Subcutaneous abdominal adipose tissue (tissue), 5 donors: Measurements from ENCODE around the gene FAF2.

ENCODE experiments used
- H3K27ac ChIP-seq: one replicate; pipeline ENCODE4 v1.7.0; 2013; ENCODE audit warnings: low read depth, mild to moderate bottlenecking, inconsistent platforms, low read length, moderate library complexity
- H3K27me3 ChIP-seq, 5 donors: one replicate each; pipeline ENCODE4 v1.7.0; 2013; ENCODE audit warnings: low read length in 5 of 5, inconsistent platforms in 1 of 5; ENCODE audit not compliant: control insufficient read depth in 5 of 5, insufficient read depth in 4 of 5
- H3K36me3 ChIP-seq, 5 donors: one replicate each; pipeline ENCODE4 v1.7.0; 2013; ENCODE audit warnings: low read length in 5 of 5; ENCODE audit not compliant: control insufficient read depth in 5 of 5, insufficient read depth in 5 of 5
- H3K4me1 ChIP-seq, 5 donors: one replicate each; pipeline ENCODE4 v1.7.0; 2013; ENCODE audit warnings: low read length in 5 of 5, mild to moderate bottlenecking in 3 of 5, moderate library complexity in 1 of 5; ENCODE audit not compliant: control insufficient read depth in 5 of 5, insufficient read depth in 5 of 5
- H3K4me3 ChIP-seq, 5 donors: one replicate each; pipeline ENCODE4 v1.7.0; 2013; ENCODE audit warnings: low read length in 5 of 5, low read depth in 1 of 5
- H3K9ac ChIP-seq, 5 donors: one replicate each; pipeline ENCODE4 v1.7.0; 2013; ENCODE audit warnings: low read length in 5 of 5, mild to moderate bottlenecking in 4 of 5, moderate library complexity in 3 of 5
- H3K9me3 ChIP-seq, 5 donors: one replicate each; pipeline ENCODE4 v1.7.0; 2013; ENCODE audit warnings: low read length in 5 of 5; ENCODE audit not compliant: control insufficient read depth in 5 of 5
- donor health status: healthy.
- donor health status: healthy.
- donor health status: healthy.
- donor health status: healthy.
- donor health status: healthy.

The FAF2 gene

DNA sequence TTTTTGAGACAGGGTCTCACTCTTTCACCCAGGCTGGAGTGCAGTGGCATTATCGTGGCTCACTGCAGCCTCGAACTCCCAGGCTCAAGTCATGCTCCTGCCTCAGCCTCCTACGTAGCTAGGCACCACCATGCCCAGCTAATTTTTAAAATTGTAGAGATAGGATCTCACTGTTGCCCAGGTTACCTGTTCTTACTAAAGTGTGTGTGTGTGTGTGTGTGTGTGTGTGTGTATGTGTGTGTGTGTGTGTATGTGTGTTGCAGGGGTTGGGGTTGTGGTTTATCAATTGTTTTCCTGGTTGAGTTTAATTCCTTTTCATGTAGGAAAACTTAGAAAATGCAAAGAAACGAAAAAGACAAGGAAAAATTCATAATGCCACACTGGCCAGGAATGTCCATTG is 67.2 kb downstream of the FAF2 start:
- Histone ChIP-seq H3K27me3 (peaks cover 0 to 4% (median 0%) of the 10 kb centered on the region in 5 donors), H3K9me3 (no peaks in the 10 kb centered on the region), H3K36me3 (no peaks in the 10 kb centered on the region), H3K4me3 (no peak overlapping the region), H3K4me1 (no peaks in the 10 kb centered on the region), H3K9ac (no peak overlapping the region), H3K27ac (no peak overlapping the region)

DNA sequence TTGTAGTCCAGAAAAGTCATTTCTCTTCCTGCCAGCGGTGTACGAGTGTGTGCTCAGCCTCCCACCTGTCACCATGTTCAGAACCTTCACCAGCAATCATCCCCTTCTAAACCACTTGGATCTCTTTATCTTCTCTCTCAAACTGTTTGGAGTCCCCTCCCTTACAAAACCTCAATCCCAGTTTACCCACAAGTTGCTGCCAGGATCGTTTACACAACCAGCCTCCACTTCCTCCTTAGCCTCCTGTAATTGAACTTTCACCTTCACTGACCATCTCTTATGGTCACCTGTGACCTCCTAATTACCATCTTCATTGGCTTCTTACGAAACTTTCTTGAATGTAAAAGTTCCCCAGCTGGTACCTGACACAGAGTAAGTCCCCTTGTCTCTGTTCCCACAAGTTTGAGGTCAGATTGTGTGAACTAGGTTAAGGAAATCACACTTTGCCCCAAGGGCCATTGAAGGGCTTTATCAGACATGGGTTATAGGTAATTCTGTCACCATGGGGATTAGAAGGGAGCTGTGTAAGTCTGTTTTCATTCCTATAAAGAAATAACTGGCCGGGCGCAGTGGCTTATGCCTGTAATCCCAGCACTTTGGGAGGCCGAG is 69.0 kb downstream of the FAF2 start:
- no peaks in the 10 kb centered on the region for H3K4me1 ChIP-seq
- H3K36me3 ChIP-seq, result no peaks in the 10 kb centered on the region
- H3K27me3 ChIP-seq, result peaks cover 0 to 5% (median 0%) of the 10 kb centered on the region in 5 donors
- H3K4me3 ChIP-seq, result no peak overlapping the region
- no peak overlapping the region for H3K27ac ChIP-seq
- H3K9me3 ChIP-seq, result no peaks in the 10 kb centered on the region
- no peak overlapping the region for H3K9ac ChIP-seq

DNA sequence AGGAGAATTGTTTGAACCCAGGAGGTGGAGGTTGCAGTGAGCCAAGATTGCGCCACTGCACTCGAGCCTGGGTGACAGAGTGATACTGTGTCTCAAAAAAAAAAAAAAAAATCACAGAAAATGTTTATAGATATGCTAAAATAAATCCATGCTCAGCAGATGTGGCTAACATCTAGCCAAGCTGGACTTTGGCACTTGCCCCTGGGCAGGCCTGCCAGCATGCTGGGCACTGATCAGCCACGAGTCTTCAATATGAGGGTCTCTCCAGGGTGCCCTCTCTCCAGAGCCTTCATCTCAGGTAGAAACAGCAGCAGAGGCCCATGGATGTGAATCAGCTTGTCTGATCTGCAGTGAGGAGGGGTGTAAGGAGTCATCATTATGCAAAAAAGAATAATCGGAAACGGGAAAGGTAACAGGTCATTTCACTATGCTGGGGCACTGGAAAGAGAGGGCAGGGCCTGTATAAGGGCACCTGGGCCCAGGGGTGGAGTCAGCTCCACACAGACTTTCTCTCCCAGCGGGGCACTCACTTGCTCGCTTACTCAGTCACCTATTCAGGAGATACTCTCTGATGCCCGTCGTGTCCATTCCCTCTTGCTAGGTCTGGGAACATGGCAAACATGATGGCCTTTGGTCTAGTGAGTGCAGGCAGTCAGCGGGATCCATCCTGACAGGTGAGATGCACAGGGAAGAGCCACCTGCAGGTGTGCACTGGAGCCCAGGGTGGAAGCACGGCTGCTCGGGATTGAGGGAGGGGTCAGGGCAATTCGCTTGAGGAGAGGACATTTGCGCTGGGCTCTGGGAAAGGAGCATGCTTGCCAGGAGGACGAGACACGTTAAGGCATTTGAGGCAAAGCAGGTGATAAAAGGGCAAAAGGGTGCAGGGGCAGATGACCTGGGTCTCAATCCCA is 71.9 kb downstream of the FAF2 start:
- Histone ChIP-seq H3K27me3 (peaks cover 0 to 5% (median 0%) of the 10 kb centered on the region in 5 donors), H3K4me3 (no peak overlapping the region), H3K36me3 (no peaks in the 10 kb centered on the region), H3K4me1 (no peaks in the 10 kb centered on the region), H3K27ac (no peak overlapping the region), H3K9me3 (no peaks in the 10 kb centered on the region), H3K9ac (no peak overlapping the region)

DNA sequence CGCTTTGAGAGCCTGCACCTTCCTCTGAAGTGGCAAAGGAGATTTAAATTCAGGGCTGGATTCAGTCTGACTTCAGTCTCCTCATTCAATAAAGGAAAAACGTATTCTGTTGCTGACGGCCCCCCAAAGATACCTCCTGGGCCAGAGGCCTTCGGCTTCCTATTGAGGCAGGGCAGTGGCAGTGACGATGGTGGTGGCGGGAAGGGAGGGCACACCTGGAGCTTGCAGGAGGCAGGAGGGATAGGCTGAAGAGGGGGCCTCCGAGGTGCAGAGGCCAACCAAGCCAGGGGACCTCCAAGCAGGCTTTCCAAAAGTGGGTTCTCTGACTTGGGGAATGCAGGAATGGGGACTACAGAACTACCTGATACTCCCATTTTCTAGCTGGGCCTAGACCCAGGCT is 73.1 kb downstream of the FAF2 start:
- no peaks in the 10 kb centered on the region for H3K9me3 ChIP-seq
- H3K27me3 ChIP-seq, result peaks cover 0 to 5% (median 0%) of the 10 kb centered on the region in 5 donors
- H3K4me1 ChIP-seq, result no peaks in the 10 kb centered on the region
- H3K4me3 ChIP-seq, result no peak overlapping the region
- no peak overlapping the region for H3K9ac ChIP-seq
- peaks cover 0 to 4% (median 0%) of the 10 kb centered on the region in 5 donors for H3K36me3 ChIP-seq
- H3K27ac ChIP-seq, result no peak overlapping the region

DNA sequence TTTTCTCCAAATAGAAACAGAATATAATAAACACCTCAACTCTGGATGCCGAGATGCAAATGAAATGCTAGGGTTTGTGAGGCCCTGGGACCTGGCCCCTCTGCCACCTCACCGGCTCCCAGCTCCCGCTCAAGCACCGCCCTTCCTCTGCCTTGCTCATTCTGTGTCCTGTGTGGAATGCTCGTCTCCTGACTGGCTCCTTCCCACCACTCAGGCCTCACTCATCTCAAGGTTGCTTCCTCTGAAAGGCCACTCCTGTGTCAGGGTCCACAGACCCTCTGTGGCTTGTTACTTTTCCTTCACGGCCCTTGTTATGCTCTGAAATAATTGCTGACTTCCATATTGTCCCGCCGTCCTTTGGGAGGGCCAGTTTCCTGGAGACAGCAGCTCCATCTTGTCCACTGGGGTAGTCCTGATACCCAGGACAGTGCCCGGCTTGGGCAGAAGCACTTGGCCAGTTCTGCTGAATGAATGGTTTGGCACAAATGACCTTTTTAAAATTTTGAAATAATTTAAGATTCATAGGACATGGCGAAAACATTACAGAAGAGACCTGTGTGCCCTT is 73.6 kb downstream of the FAF2 start:
- Histone ChIP-seq H3K36me3 (peaks cover 0 to 7% (median 0%) of the 10 kb centered on the region in 5 donors), H3K4me3 (no peak overlapping the region), H3K27me3 (peaks cover 0 to 5% (median 0%) of the 10 kb centered on the region in 5 donors), H3K4me1 (no peaks in the 10 kb centered on the region), H3K9ac (no peak overlapping the region), H3K27ac (no peak overlapping the region), H3K9me3 (no peaks in the 10 kb centered on the region)

DNA sequence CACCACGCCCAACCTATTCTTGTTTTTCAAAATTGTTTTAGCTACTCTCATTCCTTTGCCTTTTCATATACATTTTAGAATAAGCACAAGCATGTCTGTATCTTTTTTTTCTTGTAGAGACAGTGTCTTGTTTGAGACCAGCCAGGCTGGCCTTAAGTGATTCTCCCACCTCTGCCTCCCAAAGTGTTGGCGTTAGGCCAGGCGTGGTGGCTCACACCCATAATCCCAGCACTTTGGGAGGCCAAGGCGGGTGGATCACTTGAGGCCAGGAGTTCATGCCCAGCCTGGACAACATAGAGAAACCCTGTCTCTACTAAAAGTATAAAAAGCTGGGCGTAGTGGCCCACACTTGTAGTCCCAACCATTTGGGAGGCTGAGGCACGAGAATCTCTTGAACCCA is 76.0 kb downstream of the FAF2 start:
- Histone ChIP-seq H3K27ac (no peak overlapping the region), H3K4me3 (no peak overlapping the region), H3K4me1 (peaks cover 2 to 11% (median 8%) of the 10 kb centered on the region in 5 donors), H3K9me3 (no peaks in the 10 kb centered on the region), H3K27me3 (peaks cover 0 to 5% (median 0%) of the 10 kb centered on the region in 5 donors), H3K36me3 (peaks cover 0 to 24% (median 17%) of the 10 kb centered on the region in 5 donors), H3K9ac (no peak overlapping the region)

DNA sequence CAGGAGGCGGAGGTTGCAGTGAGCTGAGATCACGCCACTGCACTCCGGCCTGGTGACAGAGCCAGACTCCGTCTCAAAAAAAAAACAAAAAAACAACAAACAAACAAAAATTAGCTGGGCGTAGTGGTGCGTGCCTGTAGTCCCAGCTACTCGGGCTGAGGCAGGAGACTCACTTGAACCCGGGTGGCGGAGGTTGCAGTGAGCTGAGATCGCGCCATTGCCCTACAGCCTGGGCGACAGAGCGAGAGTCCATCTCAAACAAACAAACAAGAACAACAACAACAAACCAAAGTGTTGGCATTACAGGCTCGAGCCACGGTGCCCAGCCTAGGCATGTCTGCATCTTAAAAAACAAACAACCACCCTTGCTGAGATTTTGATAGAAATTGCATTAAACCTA is 76.8 kb downstream of the FAF2 start:
- Histone ChIP-seq H3K36me3 (peaks cover 0 to 32% (median 25%) of the 10 kb centered on the region in 5 donors), H3K27ac (no peak overlapping the region), H3K9ac (no peak overlapping the region), H3K4me1 (peaks cover 2 to 15% (median 10%) of the 10 kb centered on the region in 5 donors), H3K4me3 (no peak overlapping the region), H3K27me3 (peaks cover 0 to 5% (median 0%) of the 10 kb centered on the region in 5 donors), H3K9me3 (no peaks in the 10 kb centered on the region)

DNA sequence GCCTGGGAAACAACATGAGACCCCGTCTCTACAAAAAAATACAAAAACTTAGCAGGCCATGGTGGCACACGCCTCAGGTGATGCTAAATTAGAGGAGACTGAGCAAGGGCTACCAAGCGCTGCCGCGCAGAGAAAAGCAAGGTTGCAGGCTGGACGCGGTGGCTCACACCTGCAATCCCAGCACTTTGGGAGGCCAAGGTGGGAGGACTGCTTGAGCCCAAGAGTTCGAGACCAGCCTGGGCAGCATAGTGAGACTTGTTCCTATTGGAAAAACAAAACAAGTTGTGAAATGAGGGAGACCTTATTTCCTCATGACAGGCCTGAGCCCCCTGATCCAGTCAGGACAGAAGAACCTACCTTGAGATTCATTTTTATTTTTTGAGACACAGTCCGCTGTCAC is 77.5 kb downstream of the FAF2 start:
- H3K36me3 ChIP-seq, result peaks cover 0 to 36% (median 29%) of the 10 kb centered on the region in 5 donors
- H3K4me1 ChIP-seq, result peaks cover 2 to 18% (median 13%) of the 10 kb centered on the region in 5 donors

DNA sequence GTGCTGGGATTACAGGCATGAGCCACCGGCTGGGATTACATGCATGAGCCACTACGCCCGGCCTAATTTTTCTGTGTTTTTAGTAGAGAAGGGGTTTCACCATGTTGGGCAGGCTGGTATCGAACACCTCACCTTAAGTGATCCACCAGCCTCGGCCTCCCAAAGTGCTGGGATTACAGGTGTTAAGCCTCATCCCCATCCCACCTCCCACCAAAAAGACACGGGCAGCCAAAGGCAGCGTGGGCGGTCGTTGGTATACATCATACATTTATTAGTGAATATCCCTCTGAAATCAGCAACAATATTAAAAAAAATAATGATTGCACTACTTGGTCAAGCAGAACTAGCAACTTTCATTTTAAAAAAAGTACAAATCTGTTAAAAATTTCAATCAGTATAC is 78.3 kb downstream of the FAF2 start:
- Histone ChIP-seq H3K9me3 (no peaks in the 10 kb centered on the region), H3K4me3 (no peak overlapping the region), H3K36me3 (peaks cover 0 to 43% (median 36%) of the 10 kb centered on the region in 5 donors), H3K27ac (no peak overlapping the region), H3K27me3 (no peaks in the 10 kb centered on the region), H3K4me1 (peaks cover 2 to 23% (median 13%) of the 10 kb centered on the region in 5 donors), H3K9ac (no peak overlapping the region)

More for the DNA sequence above, 77.5 kb downstream of the FAF2 start:
- no peak overlapping the region for H3K27ac ChIP-seq
- H3K9ac ChIP-seq, result no peak overlapping the region
- H3K27me3 ChIP-seq, result no peaks in the 10 kb centered on the region
- H3K4me3 ChIP-seq, result no peak overlapping the region
- no peaks in the 10 kb centered on the region for H3K9me3 ChIP-seq
